IPS-18c (cell line): ENCODE measurements around the gene FFAR3.

Experiments
- H3K4me3 ChIP-seq: 2 replicates; pipeline ENCODE4 v1.7.0; 2013; ENCODE audit warnings: low read depth, mild to moderate bottlenecking, low read length, moderate library complexity; ENCODE audit not compliant: insufficient read depth
- H3K9me3 ChIP-seq: one replicate; pipeline ENCODE4 v1.6.1; 2013; ENCODE audit warnings: mild to moderate bottlenecking, low read length, moderate library complexity; ENCODE audit not compliant: control insufficient read depth, insufficient read depth

Gene FFAR3

GRCh38 chr19:35404879-35405622 is 46.8 kb downstream of the FFAR3 start:
- Histone ChIP-seq H3K4me3 (no peak overlapping the region), H3K9me3 (no peaks in the 10 kb centered on the region)

DNA sequence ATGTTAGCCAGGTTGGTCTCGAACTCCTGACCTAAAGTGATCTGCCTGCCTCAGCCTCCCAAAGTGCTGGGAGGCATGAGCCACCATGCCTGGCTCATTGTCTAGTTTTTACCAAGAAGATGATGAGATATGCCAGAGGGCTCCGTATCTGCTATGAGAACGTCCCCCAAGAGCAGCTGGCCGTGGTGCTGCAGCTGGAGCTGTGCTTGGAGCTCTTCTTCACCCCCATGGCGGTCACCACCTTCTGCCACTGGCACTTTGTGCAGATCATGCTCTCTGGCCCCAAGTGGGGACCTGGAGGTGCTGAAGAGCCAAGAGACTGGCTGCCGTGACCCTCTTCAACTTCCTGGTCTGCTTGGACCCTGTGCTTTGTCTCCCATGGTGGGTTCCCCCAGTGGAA is 49.4 kb downstream of the FFAR3 start:
- H3K4me3 ChIP-seq: no peak overlapping the region
- H3K9me3 ChIP-seq: no peaks in the 10 kb centered on the region

DNA sequence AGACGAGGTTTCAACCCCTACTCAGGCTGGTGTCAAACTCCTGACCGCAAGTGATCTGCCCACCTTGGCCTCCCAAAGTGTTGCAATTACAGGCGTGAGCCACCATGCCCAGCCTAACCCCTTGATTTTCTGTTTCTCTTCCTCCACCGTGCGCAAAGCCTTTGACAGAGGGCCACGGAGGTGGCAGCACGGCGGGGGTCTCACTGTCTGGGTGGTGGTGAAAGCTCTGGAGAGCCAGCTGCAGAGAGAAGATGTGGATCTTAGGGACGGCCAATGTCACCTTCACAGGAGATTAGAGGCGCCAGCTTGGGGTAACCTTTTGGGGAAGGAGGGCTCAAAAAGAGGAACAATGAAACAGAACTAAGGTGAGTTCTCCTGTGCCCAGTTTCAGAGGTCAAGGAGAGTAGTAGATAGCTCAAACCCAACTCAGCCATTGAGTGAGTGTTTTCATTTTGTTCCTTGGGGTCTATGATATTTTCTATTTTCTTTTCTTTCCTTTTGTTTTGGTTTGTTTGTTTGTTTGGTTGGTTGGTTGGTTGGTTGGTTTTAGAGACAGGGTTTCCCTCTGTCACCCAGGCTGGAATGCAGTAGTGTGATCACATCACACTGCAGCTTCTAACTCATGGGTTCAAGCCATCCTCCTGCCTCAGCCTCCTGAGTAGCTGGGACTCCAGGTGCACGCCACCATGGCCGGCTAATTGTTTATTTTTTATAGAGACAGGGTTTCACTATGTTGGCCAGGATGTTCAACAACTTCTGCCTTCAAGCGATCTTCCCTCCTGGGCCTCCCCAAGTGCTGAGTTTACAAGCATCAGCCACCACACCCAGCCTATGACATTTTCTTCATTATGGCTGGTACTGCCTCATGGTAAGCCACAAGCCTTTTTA is 50.3 kb downstream of the FFAR3 start:
- Histone ChIP-seq H3K9me3 (no peaks in the 10 kb centered on the region), H3K4me3 (no peak overlapping the region)

- no peaks in the 10 kb centered on the region for H3K9me3 ChIP-seq
- H3K4me3 ChIP-seq: no peak overlapping the region
Observed at GRCh38 chr19:35409191-35409590, 50.9 kb downstream of the FFAR3 start.
